Measurements from ENCODE around the gene CR2. TPM values are rescaled to one million over a fixed set of nuclear protein-coding genes. Genes with fewer than 3 reads are reported as not detected.
A peak's percentile ranks its signal among the peaks of the same experiment; 100 is the strongest.
"Not testable (repeated sequence)": the region's sequence is repeated elsewhere in the genome, so short reads cannot be mapped to it uniquely, and the experiment has no call there.

Gene CR2
- total and polyA plus RNA-seq, 5 donors: not detected

- Histone ChIP-seq H3K4me1 (ENCODE audit: control insufficient read depth, insufficient read depth, low read length) (no peaks in the 10 kb centered on the region), H3K9me3 (ENCODE audit: control insufficient read depth, low read length) (no peaks in the 10 kb centered on the region), H3K27me3 (ENCODE audit: control insufficient read depth, insufficient read depth) (no peaks in the 10 kb centered on the region), H3K27ac (ENCODE audit: low read length) (no peak overlapping the region), H3K4me3 (ENCODE audit: low read length) (no peak overlapping the region)
- intact Hi-C loops (cut with DNase I): no loop called here
- 77% methylated on average over 3 of the region's 3 CpGs for WGBS
- ATAC-seq: no peak
- no peak for DNase-seq
Observed at GRCh38 chr1:207493212-207493611, 39.1 kb downstream of the CR2 start.

GRCh38 chr1:207494171-207494570 lies 40.0 kb downstream of the CR2 start:
- intact Hi-C loops (cut with DNase I): no loop called here
- H3K27me3 ChIP-seq (ENCODE audit: control insufficient read depth, insufficient read depth): no peaks in the 10 kb centered on the region
- no peak for ATAC-seq
- no peak overlapping the region for H3K4me3 ChIP-seq (ENCODE audit: low read length)
- H3K4me1 ChIP-seq (ENCODE audit: control insufficient read depth, insufficient read depth, low read length): no peaks in the 10 kb centered on the region
- H3K27ac ChIP-seq (ENCODE audit: low read length): no peak overlapping the region
- H3K9me3 ChIP-seq (ENCODE audit: control insufficient read depth, low read length): no peaks in the 10 kb centered on the region
- no peak for DNase-seq
- 92% methylated on average over 1 of the region's 1 CpG for WGBS

- intact Hi-C loops (cut with DNase I): loop anchor here in 1 of 4 donors (5.0 kb wide), 1 partner anchor 413 kb away; no protein-coding TSS in a partner anchor
- H3K4me1 ChIP-seq (ENCODE audit: control insufficient read depth, insufficient read depth, low read length); ATAC-seq; H3K27me3 ChIP-seq (ENCODE audit: control insufficient read depth, insufficient read depth); DNase-seq; H3K27ac ChIP-seq (ENCODE audit: low read length); H3K9me3 ChIP-seq (ENCODE audit: control insufficient read depth, low read length); H3K4me3 ChIP-seq (ENCODE audit: low read length): not testable (repeated sequence)
- WGBS: 79% methylated on average over 8 of the region's 8 CpGs
Observed at GRCh38 chr1:207495281-207495680, 41.2 kb downstream of the CR2 start.

GRCh38 chr1:207495801-207496792 lies 42.0 kb downstream of the CR2 start, which contains the start of gene CR1:
TSS of gene CR1 (plus strand) at chr1:207496157. CDS start at chr1:207496268, 111 bp downstream.
- DNase-seq (peak; percentile 31 to 63 (median 60)), ATAC-seq (peak; percentile 63 to 65)
- intact Hi-C loops (cut with DNase I): loop anchor here in 1 of 4 donors (5.0 kb wide), 1 partner anchor 414 kb away; no protein-coding TSS in a partner anchor
- Histone ChIP-seq H3K27me3 (ENCODE audit: control insufficient read depth, insufficient read depth) (no peaks in the 10 kb centered on the region), H3K9me3 (ENCODE audit: control insufficient read depth, low read length) (no peaks in the 10 kb centered on the region), H3K27ac (ENCODE audit: low read length) (no peak within 1 kb of the TSS), H3K4me3 (ENCODE audit: low read length) (peak within 1 kb of the TSS; percentile 29), H3K4me1 (ENCODE audit: control insufficient read depth, insufficient read depth, low read length) (no peaks in the 10 kb centered on the region)
- WGBS: 3% methylated on average over 68 of the region's 68 CpGs

GRCh38 chr1:207497941-207498340 lies 43.8 kb downstream of the CR2 start:
- Histone ChIP-seq H3K27me3 (ENCODE audit: control insufficient read depth, insufficient read depth) (peaks cover 4% of the 10 kb centered on the region), H3K4me3 (ENCODE audit: low read length) (no peak overlapping the region), H3K9me3 (ENCODE audit: control insufficient read depth, low read length) (no peaks in the 10 kb centered on the region), H3K27ac (ENCODE audit: low read length) (no peak overlapping the region), H3K4me1 (ENCODE audit: control insufficient read depth, insufficient read depth, low read length) (no peaks in the 10 kb centered on the region)
- 55% methylated on average over 5 of the region's 5 CpGs for WGBS
- DNase-seq (no peak), ATAC-seq (no peak)
- intact Hi-C loops (cut with DNase I): loop anchor here in 1 of 4 donors (5.0 kb wide), 1 partner anchor 416 kb away; no protein-coding TSS in a partner anchor

- H3K27ac ChIP-seq (ENCODE audit: low read length): no peak overlapping the region
- H3K27me3 ChIP-seq (ENCODE audit: control insufficient read depth, insufficient read depth): peaks cover 4% of the 10 kb centered on the region
- intact Hi-C loops (cut with DNase I): loop anchor here in 1 of 4 donors (5.0 kb wide), 1 partner anchor 417 kb away; no protein-coding TSS in a partner anchor
- WGBS: 2% methylated on average over 4 of the region's 4 CpGs
- H3K4me1 ChIP-seq (ENCODE audit: control insufficient read depth, insufficient read depth, low read length): no peaks in the 10 kb centered on the region
- peak; percentile 64 to 72 for ATAC-seq
- H3K4me3 ChIP-seq (ENCODE audit: low read length): no peak overlapping the region
- DNase-seq: peak; percentile 54 to 72 (median 64)
- H3K9me3 ChIP-seq (ENCODE audit: control insufficient read depth, low read length): no peaks in the 10 kb centered on the region
Observed at GRCh38 chr1:207499573-207499972, 45.4 kb downstream of the CR2 start.

GRCh38 chr1:207500306-207500705 lies 46.2 kb downstream of the CR2 start:
- Histone ChIP-seq H3K4me3 (ENCODE audit: low read length) (no peak overlapping the region), H3K9me3 (ENCODE audit: control insufficient read depth, low read length) (no peaks in the 10 kb centered on the region), H3K4me1 (ENCODE audit: control insufficient read depth, insufficient read depth, low read length) (no peaks in the 10 kb centered on the region), H3K27ac (ENCODE audit: low read length) (no peak overlapping the region), H3K27me3 (ENCODE audit: control insufficient read depth, insufficient read depth) (peaks cover 4% of the 10 kb centered on the region)
- ATAC-seq (no peak), DNase-seq (no peak)
- intact Hi-C loops (cut with DNase I): loop anchor here in 1 of 4 donors (5.0 kb wide), 1 partner anchor 413 kb away; the partner anchor contains the start of gene C4BPB
- 64% methylated on average over 3 of the region's 3 CpGs for WGBS

- peaks cover 4% of the 10 kb centered on the region for H3K27me3 ChIP-seq (ENCODE audit: control insufficient read depth, insufficient read depth)
- DNase-seq (no peak), ATAC-seq (no peak)
- no peak overlapping the region for H3K27ac ChIP-seq (ENCODE audit: low read length)
- intact Hi-C loops (cut with DNase I): loop anchor here in 1 of 4 donors (5.0 kb wide), 1 partner anchor 414 kb away; the partner anchor contains the start of gene C4BPB
- 57% methylated on average over 5 of the region's 5 CpGs for WGBS
- no peaks in the 10 kb centered on the region for H3K9me3 ChIP-seq (ENCODE audit: control insufficient read depth, low read length)
- no peaks in the 10 kb centered on the region for H3K4me1 ChIP-seq (ENCODE audit: control insufficient read depth, insufficient read depth, low read length)
- H3K4me3 ChIP-seq (ENCODE audit: low read length): no peak overlapping the region
Observed at GRCh38 chr1:207501071-207501470, 46.9 kb downstream of the CR2 start.

GRCh38 chr1:207502726-207503125 lies 48.6 kb downstream of the CR2 start:
- ATAC-seq (no peak), DNase-seq (no peak)
- H3K27ac ChIP-seq (ENCODE audit: low read length): no peak overlapping the region
- 47% methylated on average over 7 of the region's 7 CpGs for WGBS
- H3K4me1 ChIP-seq (ENCODE audit: control insufficient read depth, insufficient read depth, low read length): no peaks in the 10 kb centered on the region
- intact Hi-C loops (cut with DNase I): loop anchor here in 1 of 4 donors (5.0 kb wide), 1 partner anchor 415 kb away; the partner anchor contains the start of gene C4BPB
- H3K4me3 ChIP-seq (ENCODE audit: low read length): no peak overlapping the region
- peaks cover 4% of the 10 kb centered on the region for H3K27me3 ChIP-seq (ENCODE audit: control insufficient read depth, insufficient read depth)
- no peaks in the 10 kb centered on the region for H3K9me3 ChIP-seq (ENCODE audit: control insufficient read depth, low read length)

GRCh38 chr1:207503950-207504349 lies 49.8 kb downstream of the CR2 start:
- Histone ChIP-seq H3K4me1 (ENCODE audit: control insufficient read depth, insufficient read depth, low read length) (no peaks in the 10 kb centered on the region), H3K9me3 (ENCODE audit: control insufficient read depth, low read length) (no peaks in the 10 kb centered on the region), H3K27me3 (ENCODE audit: control insufficient read depth, insufficient read depth) (peaks cover 4% of the 10 kb centered on the region), H3K4me3 (ENCODE audit: low read length) (no peak overlapping the region), H3K27ac (ENCODE audit: low read length) (no peak overlapping the region)
- DNase-seq (no peak), ATAC-seq (no peak)
- intact Hi-C loops (cut with DNase I): loop anchor here in 1 of 4 donors (5.0 kb wide), 1 partner anchor 417 kb away; the partner anchor contains the start of gene C4BPB
- 87% methylated on average over 3 of the region's 3 CpGs for WGBS

GRCh38 chr1:207504438-207504837 lies 50.3 kb downstream of the CR2 start:
- ATAC-seq: no peak
- Histone ChIP-seq H3K4me1 (ENCODE audit: control insufficient read depth, insufficient read depth, low read length) (no peaks in the 10 kb centered on the region), H3K27ac (ENCODE audit: low read length) (no peak overlapping the region), H3K9me3 (ENCODE audit: control insufficient read depth, low read length) (no peaks in the 10 kb centered on the region), H3K4me3 (ENCODE audit: low read length) (no peak overlapping the region), H3K27me3 (ENCODE audit: control insufficient read depth, insufficient read depth) (peaks cover 4% of the 10 kb centered on the region)
- intact Hi-C loops (cut with DNase I): loop anchor here in 1 of 4 donors (5.0 kb wide), 1 partner anchor 417 kb away; the partner anchor contains the start of gene C4BPB
- no peak for DNase-seq

Measured in right cardiac atrium (tissue), 5 donors.